Suprapubic skin (tissue), 4 donors: ENCODE measurements around the gene TLE4. TPM values are rescaled to one million over a fixed set of nuclear protein-coding genes. Genes with fewer than 3 reads are reported as not detected.

Experiments used
- DNase-seq, 2 donors: peaks; one replicate each; pipeline ENCODE4 v3.0.0-alpha.2; 2019; ENCODE audit warnings: low spot score in 2 of 2
- H3K27ac ChIP-seq: fragments of 200-600 bp; sonication (generic); one replicate; pipeline ENCODE4 v1.5.1; 2019
- H3K27me3 ChIP-seq: fragments of 200-600 bp; sonication (generic); one replicate; pipeline ENCODE4 v1.5.1; 2019
- H3K36me3 ChIP-seq: fragments of 200-600 bp; sonication (generic); one replicate; pipeline ENCODE4 v1.5.1; 2019
- H3K4me1 ChIP-seq: fragments of 200-600 bp; sonication (generic); one replicate; pipeline ENCODE4 v1.5.1; 2019
- H3K4me3 ChIP-seq: fragments of 200-600 bp; sonication (generic); one replicate; pipeline ENCODE4 v1.5.1; 2019; ENCODE audit warnings: mild to moderate bottlenecking
- H3K9me3 ChIP-seq: fragments of 200-600 bp; sonication (generic); one replicate; pipeline ENCODE4 v1.5.1; 2019
- CTCF ChIP-seq, 2 donors: fragments of 200-600 bp in 1 of 2; fragments of 450-650 bp in 1 of 2; sonication (generic) in 1 of 2; IDR thresholded peaks; one replicate each; pipeline ENCODE4 v1.5.1; 2016 to 2019; ENCODE audit warnings: antibody characterized with exemption in 2 of 2, mild to moderate bottlenecking in 1 of 2, moderate library complexity in 1 of 2
- EP300 ChIP-seq: sonication (generic); formaldehyde crosslinking; IDR thresholded peaks from one replicate; pipeline ENCODE4 v1.6.1; 2017; ENCODE audit warnings: antibody characterized with exemption
- POLR2A ChIP-seq, 2 donors: fragments of 450-650 bp; IDR thresholded peaks; one replicate each; pipeline ENCODE4 v1.6.1; 2017; ENCODE audit warnings: antibody characterized with exemption in 2 of 2, mild to moderate bottlenecking in 2 of 2, moderate library complexity in 2 of 2
- POLR2AphosphoS5 ChIP-seq, 3 donors: sonication (generic); formaldehyde crosslinking; IDR thresholded peaks; one replicate each; pipeline ENCODE4 v1.6.1; 2017; ENCODE audit warnings: antibody characterized with exemption in 3 of 3
- WGBS: methylation state at CpG from one replicate; pipeline ENCODE4 v1.1.5; 2018; 5-methylcytosine and 5-hydroxymethylcytosine counted together
- total RNA-seq, 4 donors: library from RNA; depleted of rRNA; stranded (reverse); fragments of >200 nt; gene quantifications; one replicate each; pipeline ENCODE4 v1.1.0, GENCODE V29; 2016

TLE4 gene
- total RNA-seq, 4 donors from 2014 or later = 44.3 to 109 (median 67.0) TPM

- Histone ChIP-seq H3K27me3 (no peaks in the 10 kb centered on the region), H3K4me3 (no peak overlapping the region), H3K27ac (no peak overlapping the region), H3K36me3 (no peaks in the 10 kb centered on the region), H3K9me3 (no peaks in the 10 kb centered on the region), H3K4me1 (peaks cover 10% of the 10 kb centered on the region)
- 95% methylated on average over 5 of the region's 5 CpGs for WGBS
- TF ChIP-seq POLR2A (IDR thresholded peaks at IDR 0.05) (no peak), EP300 (no peak), POLR2AphosphoS5 (IDR thresholded peaks at IDR 0.05) (no peak), CTCF (IDR thresholded peaks at IDR 0.05) (no peak)
- no peak for DNase-seq
Observed at GRCh38 chr9:79691496-79691895, 119.7 kb downstream of the TLE4 start.

- Histone ChIP-seq H3K27me3 (no peaks in the 10 kb centered on the region), H3K27ac (no peak overlapping the region), H3K9me3 (no peaks in the 10 kb centered on the region), H3K4me1 (peaks cover 4% of the 10 kb centered on the region), H3K4me3 (no peak overlapping the region), H3K36me3 (no peaks in the 10 kb centered on the region)
- no peak for DNase-seq
- 72% methylated on average over 7 of the region's 7 CpGs for WGBS
- TF ChIP-seq CTCF (IDR thresholded peaks at IDR 0.05) (no peak), POLR2AphosphoS5 (IDR thresholded peaks at IDR 0.05) (no peak), POLR2A (IDR thresholded peaks at IDR 0.05) (no peak), EP300 (no peak)
Observed at GRCh38 chr9:79692857-79693571, 121.2 kb downstream of the TLE4 start.

GRCh38 chr9:79693750-79694149, 122.0 kb downstream of the TLE4 start:
- WGBS = 92% methylated on average over 5 of the region's 5 CpGs
- H3K9me3 ChIP-seq = no peaks in the 10 kb centered on the region
- TF ChIP-seq POLR2A (IDR thresholded peaks at IDR 0.05) = no peak
- no peak for TF ChIP-seq POLR2AphosphoS5 (IDR thresholded peaks at IDR 0.05)
- TF ChIP-seq EP300 = no peak
- no peak for TF ChIP-seq CTCF (IDR thresholded peaks at IDR 0.05)
- no peak overlapping the region for H3K27ac ChIP-seq
- no peaks in the 10 kb centered on the region for H3K27me3 ChIP-seq
- H3K4me3 ChIP-seq = no peak overlapping the region
- peaks cover 4% of the 10 kb centered on the region for H3K4me1 ChIP-seq
- DNase-seq = no peak
- H3K36me3 ChIP-seq = no peaks in the 10 kb centered on the region

- no peaks in the 10 kb centered on the region for H3K36me3 ChIP-seq
- H3K4me3 ChIP-seq = no peak overlapping the region
- 56% methylated on average over 2 of the region's 2 CpGs for WGBS
- no peak overlapping the region for H3K27ac ChIP-seq
- H3K4me1 ChIP-seq = peaks cover 4% of the 10 kb centered on the region
- no peaks in the 10 kb centered on the region for H3K27me3 ChIP-seq
- TF ChIP-seq POLR2AphosphoS5 (IDR thresholded peaks at IDR 0.05) (no peak), EP300 (no peak), POLR2A (IDR thresholded peaks at IDR 0.05) (no peak), CTCF (IDR thresholded peaks at IDR 0.05) (no peak)
- no peak for DNase-seq
- no peaks in the 10 kb centered on the region for H3K9me3 ChIP-seq
Observed at GRCh38 chr9:79694208-79694607, 122.4 kb downstream of the TLE4 start.

- Histone ChIP-seq H3K27me3 (no peaks in the 10 kb centered on the region), H3K9me3 (no peaks in the 10 kb centered on the region), H3K27ac (no peak overlapping the region), H3K4me1 (peaks cover 4% of the 10 kb centered on the region), H3K36me3 (no peaks in the 10 kb centered on the region), H3K4me3 (no peak overlapping the region)
- TF ChIP-seq EP300 (no peak), CTCF (IDR thresholded peaks at IDR 0.05) (no peak), POLR2AphosphoS5 (IDR thresholded peaks at IDR 0.05) (no peak), POLR2A (IDR thresholded peaks at IDR 0.05) (no peak)
- DNase-seq = no peak
- 83% methylated on average over 1 of the region's 1 CpG for WGBS
Observed at GRCh38 chr9:79694676-79695400, 123.1 kb downstream of the TLE4 start.
